ENCODE results near the gene CDNF. TPM values are rescaled to one million over a fixed set of nuclear protein-coding genes. Genes with fewer than 3 reads are reported as not detected.

Gene CDNF
- total RNA-seq, 1 donor from 2014 or later = 7.4 TPM

Other genes with a start within 250 kb of the CDNF start
- gene FAM107B, start 63.1 kb downstream of the CDNF start, total RNA-seq = 33.4 TPM
- gene HSPA14, start 269 bp upstream of the CDNF start, total RNA-seq = 8.3 TPM
- gene MSANTD7, start 269 bp upstream of the CDNF start, total RNA-seq = 11.8 TPM
- 6.9 TPM for gene SUV39H2, start 40.8 kb upstream of the CDNF start, total RNA-seq
- gene DCLRE1C, start 116.1 kb upstream of the CDNF start, total RNA-seq = 13.5 TPM
- gene MEIG1, start 121.4 kb upstream of the CDNF start, total RNA-seq = not detected
- 4.9 TPM for gene OLAH, start 205.9 kb upstream of the CDNF start, total RNA-seq

Data from vagina (tissue), 1 donor.